GM19035 (cell line): ENCODE results near the gene AFTPH.
A peak's percentile ranks its signal among the peaks of the same experiment; 100 is the strongest.

ENCODE experiments used
- ATAC-seq: cut with Tn5 transposase; IDR thresholded peaks from one replicate; pipeline ENCODE4 v1.9.1; 2021; ENCODE audit not compliant: unreplicated experiment

AFTPH gene

GRCh38 chr2:64608867-64609226, 84.7 kb downstream of the AFTPH start:
- peak; percentile 2 for ATAC-seq

DNA sequence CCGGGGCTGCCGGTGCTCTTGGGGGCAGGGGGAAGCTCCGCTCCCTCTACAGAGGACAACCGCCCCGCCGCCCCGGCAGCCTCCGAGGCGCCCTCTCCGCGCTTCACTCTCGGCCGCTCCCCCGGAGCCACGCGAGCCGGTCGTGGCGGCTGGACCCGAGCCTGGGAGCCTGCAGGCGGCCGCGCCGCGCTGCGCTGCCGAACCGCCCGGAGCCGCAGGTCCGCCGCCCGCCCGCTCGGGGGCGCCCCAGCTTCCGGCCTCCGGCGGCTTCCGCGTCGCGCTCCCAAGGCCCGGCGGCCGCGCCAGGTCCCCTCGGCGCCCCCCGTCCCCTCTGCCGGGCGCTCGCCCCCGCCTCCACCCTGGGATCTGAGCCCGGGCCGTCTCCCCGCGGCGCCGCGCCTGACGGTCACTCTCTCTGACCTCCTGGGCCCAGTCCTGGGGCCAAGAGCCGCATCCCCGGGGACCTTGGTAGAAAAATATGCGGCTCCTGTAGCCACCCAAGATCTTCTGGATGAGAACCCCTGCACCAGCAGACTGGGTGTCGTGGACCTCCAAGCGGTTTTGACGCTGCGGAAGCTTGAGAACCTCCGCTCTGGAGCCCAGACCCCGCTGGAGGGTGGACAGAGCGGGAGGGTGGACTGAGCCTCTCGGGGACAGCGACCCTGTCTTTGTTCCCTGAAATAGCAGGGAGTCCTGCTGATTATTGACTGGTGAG, 85.3 kb downstream of the AFTPH start:
- peak; percentile 38 for ATAC-seq

DNA sequence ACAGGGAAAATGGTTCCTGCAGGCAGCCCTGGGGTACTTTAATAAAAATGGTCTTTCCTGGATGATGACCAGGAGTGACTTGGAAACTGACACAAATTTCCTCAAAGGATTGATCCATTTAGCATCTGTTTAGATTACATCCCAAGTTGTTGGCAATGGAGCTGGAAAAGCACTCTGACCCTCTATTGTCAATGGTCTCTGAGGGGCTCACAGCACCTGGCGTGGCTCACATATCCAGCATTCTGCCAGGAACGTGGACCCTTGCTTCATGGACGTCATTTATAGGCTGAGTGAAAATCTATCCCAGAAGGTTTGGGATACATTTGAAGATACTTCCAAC, 85.8 kb downstream of the AFTPH start:
- ATAC-seq = no peak

DNA sequence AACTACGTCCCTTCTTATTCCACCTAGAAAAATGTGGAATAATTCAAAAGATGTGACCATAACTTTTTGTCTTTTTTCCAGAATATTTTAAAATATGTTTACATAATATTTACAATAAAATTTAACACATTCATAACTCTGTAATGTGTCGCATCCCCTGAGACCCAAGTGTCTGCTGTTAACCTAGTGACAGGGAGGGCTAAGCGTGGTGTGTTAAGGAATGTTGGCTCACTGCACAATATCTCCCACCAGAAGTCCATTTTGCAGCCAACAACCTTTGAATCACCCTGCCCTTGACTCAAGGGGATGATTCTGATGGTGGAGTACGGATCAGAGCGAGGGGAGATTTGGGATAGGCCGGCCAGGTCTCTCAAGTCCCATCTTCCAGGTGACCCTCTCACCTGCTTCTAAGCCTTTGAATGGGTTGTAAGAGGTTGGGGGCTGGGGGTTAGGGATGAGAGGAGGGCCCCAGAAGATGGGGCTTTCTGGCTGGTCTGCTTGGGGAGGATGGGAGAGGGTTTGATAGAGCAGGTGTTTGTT, 86.3 kb downstream of the AFTPH start:
- ATAC-seq = no peak

GRCh38 chr2:64612575-64613195, 88.6 kb downstream of the AFTPH start:
- no peak for ATAC-seq

DNA sequence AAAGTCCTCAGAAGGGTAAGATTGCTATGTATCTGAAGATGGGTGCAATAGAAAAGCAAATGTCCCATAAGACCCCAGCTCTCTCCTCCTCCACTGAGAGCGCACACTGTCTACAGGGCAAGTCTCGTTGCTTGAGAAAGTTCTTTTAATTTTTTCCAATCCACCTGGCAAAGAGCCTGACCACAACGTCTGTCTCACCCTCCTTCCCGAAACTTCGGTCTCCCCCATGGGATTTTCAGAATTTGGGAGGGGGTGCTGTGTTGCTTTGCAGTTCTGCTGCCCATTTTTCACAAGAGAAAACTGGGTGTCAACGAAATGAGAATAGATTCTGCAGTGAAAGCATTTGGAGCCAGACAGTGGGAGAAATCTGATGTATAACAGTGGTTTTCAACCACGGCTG, 89.1 kb downstream of the AFTPH start:
- ATAC-seq = no peak

- ATAC-seq = no peak
Observed at GRCh38 chr2:64615192-64615763, 91.2 kb downstream of the AFTPH start.

DNA sequence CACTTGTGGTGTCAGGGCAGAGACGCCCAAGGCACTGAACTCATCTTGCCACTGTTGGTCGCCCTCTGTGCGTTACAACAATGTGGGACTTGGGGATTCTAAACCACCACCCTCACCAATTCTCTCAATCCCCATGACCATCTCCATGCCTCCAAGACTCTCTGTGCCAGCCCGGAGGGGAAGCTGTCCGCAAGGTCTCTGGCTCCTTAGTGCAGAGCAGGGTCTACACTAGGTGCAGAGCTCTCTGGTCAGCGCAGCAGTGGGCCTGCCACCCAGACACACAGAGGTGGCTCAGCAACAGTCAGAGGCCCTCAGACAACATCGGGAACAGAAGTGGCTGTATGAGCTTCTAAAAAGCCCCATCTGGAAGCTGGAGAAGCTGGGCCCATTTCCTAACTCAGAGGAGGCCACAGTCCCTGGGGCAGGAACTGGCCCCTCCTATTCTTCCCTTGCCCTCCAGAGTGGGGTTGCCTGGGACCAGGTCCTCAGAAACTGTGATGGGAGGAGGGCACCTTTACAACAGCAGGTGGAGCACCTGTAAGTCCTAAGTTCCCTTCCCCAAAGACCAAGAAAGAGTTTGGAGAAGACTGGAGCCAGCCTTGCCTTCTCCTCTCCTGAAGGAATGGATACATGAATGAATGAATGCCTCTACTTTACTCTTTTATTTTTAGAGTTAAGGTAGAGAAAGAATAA, 91.9 kb downstream of the AFTPH start:
- no peak for ATAC-seq

GRCh38 chr2:64617631-64618151, 93.6 kb downstream of the AFTPH start:
- ATAC-seq = no peak

DNA sequence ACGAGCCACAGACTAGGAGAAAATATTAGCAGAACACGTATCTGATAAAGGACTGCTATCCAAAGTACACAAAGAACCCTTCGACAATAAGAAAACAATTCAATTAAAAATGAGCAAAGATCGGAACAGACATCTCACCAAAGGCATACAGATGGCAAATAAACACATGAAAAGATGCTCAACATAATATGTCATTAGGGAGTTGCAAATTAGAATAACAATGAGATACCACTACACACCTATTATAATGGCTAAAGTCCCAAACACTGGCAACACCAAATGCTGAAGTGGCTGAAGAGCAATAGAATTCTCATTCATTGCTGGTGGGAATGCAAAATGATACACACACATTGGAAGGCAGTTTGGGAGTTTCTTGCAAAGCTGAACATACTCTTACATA, 96.5 kb downstream of the AFTPH start:
- ATAC-seq = no peak

DNA sequence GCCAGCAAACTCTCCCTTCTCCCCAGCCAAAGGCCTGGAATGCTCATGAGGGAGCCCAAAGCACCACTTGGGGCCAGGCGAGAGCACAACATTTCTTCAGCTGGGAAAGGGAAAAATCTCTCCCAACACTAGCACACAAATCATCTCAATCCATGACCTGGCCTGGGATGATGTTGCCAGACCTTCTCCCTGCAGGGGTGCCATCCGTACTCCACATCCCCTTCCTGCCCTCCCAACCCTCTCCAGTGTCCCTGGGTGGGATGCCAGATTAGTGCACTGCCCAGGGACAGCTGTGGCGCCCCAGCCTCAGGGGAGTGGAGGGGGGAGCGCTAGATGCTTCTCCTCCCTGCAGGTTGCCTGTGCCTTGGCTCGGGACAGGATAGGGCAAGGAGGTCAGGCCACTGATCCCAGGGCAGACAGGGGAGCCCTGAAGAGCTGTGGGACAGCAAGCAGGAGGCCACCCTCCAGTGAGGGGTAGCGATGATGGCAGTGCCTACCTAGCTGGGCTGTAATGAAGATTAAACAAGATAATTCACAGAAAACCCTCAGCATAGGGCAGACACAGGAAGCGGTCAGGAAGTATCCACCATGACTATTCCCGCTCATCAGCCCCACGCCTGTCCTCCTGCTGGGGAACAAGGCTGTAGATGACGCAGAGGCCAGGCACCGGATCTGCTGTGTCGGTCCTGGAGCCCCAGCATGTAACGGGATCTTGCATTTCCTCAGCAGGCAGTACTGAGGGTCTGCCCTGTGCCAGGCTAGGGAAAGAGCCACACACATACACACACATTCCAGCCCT, 98.5 kb downstream of the AFTPH start:
- no peak for ATAC-seq

- no peak for ATAC-seq
Observed at GRCh38 chr2:64623242-64623850, 99.2 kb downstream of the AFTPH start.

- ATAC-seq = no peak
Observed at GRCh38 chr2:64624108-64624610, 100.0 kb downstream of the AFTPH start.

GRCh38 chr2:64624862-64625261, 100.7 kb downstream of the AFTPH start:
- no peak for ATAC-seq

DNA sequence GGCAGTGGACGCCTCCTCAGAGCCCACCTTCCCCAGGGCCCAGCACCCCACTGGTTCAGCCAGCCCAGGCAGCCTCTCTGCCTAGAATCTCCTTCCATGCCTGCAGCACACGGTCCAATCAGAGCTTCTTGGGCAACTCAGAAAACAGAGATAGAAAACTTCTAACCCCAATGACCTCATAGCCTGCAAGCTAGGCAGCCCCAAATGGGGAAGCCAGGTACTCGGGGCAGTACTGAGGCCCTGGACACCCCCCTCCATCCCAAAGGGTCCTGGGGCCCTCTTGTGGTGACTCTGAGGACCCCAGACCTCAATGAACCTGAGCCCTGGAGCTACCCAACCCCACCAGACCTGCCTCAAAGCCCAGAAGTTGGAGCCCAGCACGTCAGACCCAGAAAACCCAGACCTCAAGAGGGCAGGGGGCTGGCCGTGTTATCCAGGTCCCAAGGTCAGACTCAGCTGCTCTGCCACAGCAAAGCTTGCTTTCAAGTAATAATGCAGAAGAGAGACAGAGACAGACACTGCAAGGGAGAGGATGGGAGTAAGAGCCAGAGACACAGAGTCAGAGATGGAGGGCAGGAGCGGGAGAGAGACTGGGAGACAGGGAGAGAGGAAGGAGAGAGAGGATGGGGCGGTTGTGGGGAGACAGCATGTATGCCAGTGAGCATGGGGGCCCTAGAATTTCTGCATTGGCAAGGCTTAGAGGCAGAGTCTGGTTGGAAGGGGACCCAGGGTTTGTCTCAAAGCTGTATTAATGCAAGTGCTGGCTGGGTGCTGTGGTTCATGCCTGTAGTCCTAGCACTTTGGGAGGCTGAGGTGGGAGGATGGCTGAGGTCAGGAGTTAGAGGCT, 101.4 kb downstream of the AFTPH start:
- no peak for ATAC-seq

DNA sequence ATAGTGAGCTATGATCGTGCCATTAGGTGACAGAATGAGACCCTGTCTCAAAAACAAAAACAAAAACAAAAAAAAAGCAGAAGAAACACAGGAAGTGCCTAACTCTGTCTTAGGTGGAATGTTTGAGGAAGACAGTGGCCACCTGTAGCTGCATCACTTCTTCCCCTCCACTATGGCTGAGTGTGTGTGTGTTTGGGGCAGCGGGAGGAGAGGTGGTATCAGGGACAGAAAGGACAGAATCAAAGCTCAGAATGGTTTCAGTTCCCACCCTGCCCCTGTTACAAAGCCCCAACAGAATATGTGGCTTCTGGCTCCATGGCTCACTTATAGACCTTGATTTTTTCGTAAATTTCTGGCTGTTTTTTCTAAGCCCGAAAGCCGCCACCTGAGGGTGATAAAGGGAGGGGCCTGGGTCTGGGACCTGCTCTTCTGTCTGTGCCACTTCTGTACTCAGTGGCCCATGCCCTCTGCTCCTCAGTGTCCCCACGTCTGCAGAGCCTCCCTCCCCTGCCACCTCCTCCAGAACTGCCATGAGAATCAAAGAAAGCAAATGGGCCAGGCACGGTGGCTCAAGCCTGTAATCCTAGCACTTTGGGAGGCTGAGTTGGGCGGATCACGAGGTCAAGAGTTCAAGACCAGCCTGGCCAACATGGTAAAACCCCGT, 102.2 kb downstream of the AFTPH start:
- no peak for ATAC-seq

DNA sequence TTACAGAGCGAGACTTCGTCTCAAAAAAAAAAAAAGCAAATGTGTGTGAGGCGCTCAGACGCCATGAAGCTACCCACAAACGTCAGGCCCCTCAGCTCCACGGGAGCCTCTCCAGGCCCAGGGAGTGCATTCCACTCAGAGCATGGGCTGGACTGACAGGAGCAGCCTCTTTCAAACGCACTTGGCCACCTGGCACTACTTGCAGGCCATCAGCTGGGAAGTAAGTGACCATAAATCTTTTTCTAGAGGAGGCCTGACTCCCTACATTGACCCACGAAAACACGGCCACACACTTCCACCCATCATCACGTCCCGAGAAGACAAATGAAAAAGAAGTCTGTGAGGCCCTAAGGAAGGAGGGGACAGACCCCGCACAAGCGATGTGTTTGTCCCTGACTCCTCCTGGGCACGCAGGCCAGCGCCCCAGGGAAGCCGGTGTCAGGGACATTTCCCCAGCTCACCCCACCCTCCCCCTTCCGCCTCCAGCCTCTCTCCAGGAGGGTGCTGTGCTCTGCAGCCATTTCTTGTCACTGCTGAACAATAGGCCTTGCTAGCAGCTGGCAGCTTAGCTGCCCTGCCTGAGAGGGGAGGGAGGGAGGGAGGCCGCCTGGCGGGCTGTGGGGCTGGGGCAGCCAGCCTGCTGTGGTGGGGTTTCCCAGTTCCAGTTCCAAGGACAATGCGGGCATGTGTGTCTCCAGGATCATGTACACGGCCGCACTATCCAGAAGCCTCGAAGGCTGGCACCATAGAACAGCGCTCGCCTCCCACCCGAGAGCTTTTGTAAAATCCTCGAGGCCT, 103.0 kb downstream of the AFTPH start:
- ATAC-seq = no peak
